ENCODE data around the gene CREB3L1.
A peak's percentile ranks its signal among the peaks of the same experiment; 100 is the strongest.

GRCh38 chr11:46332568-46333393, 55.3 kb downstream of the CREB3L1 start:
- TF ChIP-seq CTCF (IDR thresholded peaks at IDR 0.05; ENCODE audit: poor library complexity), result no peak
- peak; percentile 64 for TF ChIP-seq EZH2phosphoT487 (IDR thresholded peaks at IDR 0.05; ENCODE audit: low read depth, severe bottlenecking, unreplicated experiment)
- TF ChIP-seq EZH2 (IDR thresholded peaks at IDR 0.05; ENCODE audit: borderline replicate concordance), result peak; percentile 82
